IMR-90 (cell line): ENCODE measurements around the gene NPAS2. TPM values are rescaled to one million over a fixed set of nuclear protein-coding genes. Genes with fewer than 3 reads are reported as not detected.
A peak's percentile ranks its signal among the peaks of the same experiment; 100 is the strongest.

Experiments
- ATAC-seq: fragments of 200-7000 bp; cut with Tn5 transposase; 2 replicates; pipeline ENCODE4 v1.9.1; 2020; ENCODE audit warnings: low read depth, mild to moderate bottlenecking, moderate library complexity
- Bru-seq: library from RNA; stranded (reverse); fragments of 400-500 nt; gene quantifications from one replicate; lab custom pipeline; 2021; lab: Mats Ljungman, UMichigan
- BruChase-seq, 2 experiments: library from RNA; stranded (reverse); fragments of 400-500 nt; gene quantifications; one replicate each; lab custom pipeline; 2021; lab: Mats Ljungman, UMichigan
- BruUV-seq: library from RNA; stranded (reverse); fragments of 400-500 nt; replicated peaks from 2 replicates; lab custom pipeline; 2021; lab: Mats Ljungman, UMichigan
- CTCF ChIA-PET: fragments of 300-600 bp; formaldehyde crosslinking; extraction: SDS; loops from one replicate; lab custom pipeline; 2021; ENCODE audit warnings: antibody characterized with exemption; lab: Yijun Ruan, JAX
- POLR2A ChIA-PET: fragments of 300-600 bp; sonication (Branson Sonifier 250); formaldehyde crosslinking; loops from one replicate; lab custom pipeline; 2022; ENCODE audit warnings: antibody characterized with exemption; ENCODE audit not compliant: unreplicated experiment; lab: Charles Lee
- DNase-seq: peaks from one replicate; pipeline ENCODE4 v3.0.0; 2013
- H2AFZ ChIP-seq: replicated peaks from 2 replicates; pipeline ENCODE3; 2013; ENCODE audit warnings: low read length, mild to moderate bottlenecking; ENCODE audit not compliant: poor library complexity
- H2AK5ac ChIP-seq: 2 replicates; pipeline ENCODE4 v1.6.1; 2013; ENCODE audit warnings: low read depth, low read length, inconsistent platforms
- H2AK9ac ChIP-seq: replicated peaks from 2 replicates; pipeline ENCODE3; 2013; ENCODE audit warnings: mild to moderate bottlenecking, low read depth, low read length, moderate library complexity; ENCODE audit not compliant: poor library complexity
- H2BK120ac ChIP-seq: 2 replicates; pipeline ENCODE4 v1.6.1; 2013; ENCODE audit warnings: low read depth, low read length, inconsistent platforms
- H2BK15ac ChIP-seq: 3 replicates; pipeline ENCODE4 v1.6.1; 2013; ENCODE audit warnings: low read depth, low read length, inconsistent platforms
- H2BK20ac ChIP-seq: 2 replicates; pipeline ENCODE4 v1.6.1; 2013; ENCODE audit warnings: low read depth, mild to moderate bottlenecking, inconsistent platforms, low read length, moderate library complexity
- H2BK5ac ChIP-seq: 2 replicates; pipeline ENCODE4 v1.6.1; 2013; ENCODE audit warnings: mild to moderate bottlenecking, low read depth, low read length, inconsistent platforms; ENCODE audit not compliant: poor library complexity, severe bottlenecking
- H3K14ac ChIP-seq: replicated peaks from 2 replicates; pipeline ENCODE4 v1.6.1; 2013; ENCODE audit warnings: low read depth, low read length, inconsistent platforms
- H3K18ac ChIP-seq: 2 replicates; pipeline ENCODE4 v1.6.1; 2013; ENCODE audit warnings: low read depth, low read length, control low read depth
- H3K23ac ChIP-seq: 2 replicates; pipeline ENCODE4 v1.6.1; 2013; ENCODE audit warnings: low read depth, low read length, inconsistent platforms
- H3K27ac ChIP-seq: 2 replicates; pipeline ENCODE4 v1.5.1; 2013; ENCODE audit warnings: mild to moderate bottlenecking, control low read depth, low read length; ENCODE audit not compliant: insufficient read depth
- H3K27me3 ChIP-seq: 2 replicates; pipeline ENCODE4 v1.6.1; 2013; ENCODE audit warnings: low read length; ENCODE audit not compliant: control insufficient read depth, insufficient read depth
- H3K36me3 ChIP-seq: 2 replicates; pipeline ENCODE4 v1.6.1; 2013; ENCODE audit warnings: low read length, mixed read lengths; ENCODE audit not compliant: control insufficient read depth, insufficient read depth
- H3K4ac ChIP-seq: 2 replicates; pipeline ENCODE4 v1.6.1; 2013; ENCODE audit warnings: low read depth, low read length, inconsistent platforms
- H3K4me1 ChIP-seq: 2 replicates; pipeline ENCODE4 v1.6.1; 2013; ENCODE audit warnings: low read length, mixed read lengths; ENCODE audit not compliant: control insufficient read depth, insufficient read depth
- H3K4me2 ChIP-seq: 2 replicates; pipeline ENCODE4 v1.6.1; 2013; ENCODE audit warnings: low read depth, mild to moderate bottlenecking, control low read depth, low read length, moderate library complexity
- H3K4me3 ChIP-seq: 2 replicates; pipeline ENCODE4 v1.5.1; 2013; ENCODE audit warnings: low read depth, mild to moderate bottlenecking, control low read depth, low read length, moderate library complexity; ENCODE audit not compliant: insufficient read depth
- H3K56ac ChIP-seq: 2 replicates; pipeline ENCODE4 v1.6.1; 2013; ENCODE audit warnings: low read length, inconsistent platforms; ENCODE audit not compliant: insufficient read depth; ENCODE audit errors: extremely low read depth
- H3K79me1 ChIP-seq, 2 experiments: 2 replicates each; pipeline ENCODE4 v1.6.1; 2013; ENCODE audit warnings: low read length in 2 of 2, inconsistent platforms in 1 of 2, low read depth in 1 of 2
- H3K9ac ChIP-seq: 2 replicates; pipeline ENCODE4 v1.6.1; 2013; ENCODE audit warnings: low read depth, low read length, control low read depth
- H3K9me1 ChIP-seq: 2 replicates; pipeline ENCODE4 v1.6.1; 2013; ENCODE audit warnings: low read length, inconsistent platforms; ENCODE audit not compliant: insufficient read depth
- H3K9me3 ChIP-seq: 2 replicates; pipeline ENCODE4 v1.6.1; 2013; ENCODE audit warnings: low read length; ENCODE audit not compliant: control insufficient read depth, insufficient read depth
- H4K20me1 ChIP-seq: 2 replicates; pipeline ENCODE4 v1.6.1; 2013; ENCODE audit warnings: low read length, inconsistent platforms; ENCODE audit not compliant: insufficient read depth
- H4K5ac ChIP-seq: 2 replicates; pipeline ENCODE4 v1.6.1; 2013; ENCODE audit warnings: mild to moderate bottlenecking, low read depth, low read length, control low read depth
- H4K8ac ChIP-seq, 2 experiments: 2 replicates each; pipeline ENCODE4 v1.6.1; 2013; ENCODE audit warnings: low read depth in 2 of 2, low read length in 2 of 2, control low read depth in 1 of 2, inconsistent platforms in 1 of 2
- H4K91ac ChIP-seq: 2 replicates; pipeline ENCODE4 v1.6.1; 2013; ENCODE audit warnings: low read depth, low read length, inconsistent platforms; ENCODE audit not compliant: insufficient read depth
- CHD1 ChIP-seq: IDR thresholded peaks from 2 replicates; pipeline ENCODE4 v1.6.1; 2012; ENCODE audit warnings: low read depth, low read length, improper control_type of control experiment
- FOS ChIP-seq: fragments of 150-350 bp; IDR thresholded peaks from 2 replicates; pipeline ENCODE4 v1.6.1; 2016; ENCODE audit warnings: low read depth, low read length
- MAFK ChIP-seq: IDR thresholded peaks from 2 replicates; pipeline ENCODE4 v1.6.1; 2012; ENCODE audit warnings: low read depth, low read length, improper control_type of control experiment
- MAZ ChIP-seq: IDR thresholded peaks from 2 replicates; pipeline ENCODE4 v1.6.1; 2012; ENCODE audit warnings: low read depth, mild to moderate bottlenecking, low read length, improper control_type of control experiment, moderate library complexity, borderline replicate concordance
- NFE2L2 ChIP-seq: fragments of 150-350 bp; IDR thresholded peaks from 2 replicates; pipeline ENCODE4 v1.6.1; 2016; ENCODE audit warnings: low read depth, mild to moderate bottlenecking, low read length
- POLR2A ChIP-seq: IDR thresholded peaks from 2 replicates; pipeline ENCODE4 v1.6.1; 2012; ENCODE audit warnings: mild to moderate bottlenecking, low read depth, low read length
- RCOR1 ChIP-seq: IDR thresholded peaks from 2 replicates; pipeline ENCODE4 v1.6.1; 2012; ENCODE audit warnings: mild to moderate bottlenecking, low read length, improper control_type of control experiment; ENCODE audit not compliant: insufficient replicate concordance
- SMC3 ChIP-seq: fragments of 150-350 bp; IDR thresholded peaks from 2 replicates; pipeline ENCODE4 v1.6.1; 2016; ENCODE audit warnings: low read depth, mild to moderate bottlenecking, antibody characterized with exemption, low read length, moderate library complexity
- WGBS, 2 experiments: methylation state at CpG; one replicate each; pipeline versions ENCODE4 v1.1.5 to v1.1.7; 2013; ENCODE audit warnings: missing lambda C conversion rate in 2 of 2; ENCODE audit not compliant: insufficient read length in 1 of 2; ENCODE audit errors: extremely low coverage in 2 of 2; 5-methylcytosine and 5-hydroxymethylcytosine counted together
- dilution Hi-C: fragments of 300-500 bp; cut with HindIII; formaldehyde crosslinking; loops from one replicate; pipeline ENCODE4 v1.14.3; 2018; ENCODE audit warnings: low sequenced_read_pairs; ENCODE audit not compliant: unreplicated experiment
- in situ Hi-C: fragments of 300-500 bp; cut with MboI; formaldehyde crosslinking; loops from 3 replicates; pipeline ENCODE4 v1.14.3; 2019; ENCODE audit warnings: low sequenced_read_pairs, inconsistent platforms, mixed read lengths
- intact Hi-C: fragments of 100-400 bp; cut with micrococcal nuclease; formaldehyde crosslinking; loops from 2 replicates; pipeline ENCODE4 v1.10.0; 2022
- long read RNA-seq: library from polyadenylated mRNA; unstranded; transcript quantifications from one replicate; pipeline ENCODE4 v2.0.0, GENCODE V29; 2021; ENCODE audit not compliant: unreplicated experiment
- polyA plus RNA-seq, 3 experiments: library from polyadenylated mRNA; depleted of rRNA; stranded (reverse); fragments of >200 nt; gene quantifications; 2 replicates each; pipeline ENCODE4 v1.2.3, GENCODE V29; 2012; ENCODE audit warnings: low replicate concordance in 1 of 3
- total RNA-seq: library from RNA; depleted of rRNA; stranded (reverse); fragments of >200 nt; gene quantifications from 2 replicates; pipeline ENCODE4 v1.2.3, GENCODE V29; 2012; rRNA removed
- TF ChIP-seq, protein P1 (sequence below): fragments of 150-350 bp; IDR thresholded peaks from 2 replicates; pipeline ENCODE4 v1.6.1; 2016; ENCODE audit warnings: low read depth, mild to moderate bottlenecking, low read length, moderate library complexity, borderline replicate concordance

The NPAS2 gene
- total RNA-seq (5.2 and 5.6 TPM in 2 replicates), polyA plus RNA-seq (2012; rRNA removed) (14.8 and 16.0 TPM in 2 replicates), Bru-seq, nascent RNA (percentile 80 among the genes with signal in this experiment), BruChase-seq, experiment 1, labeled RNA remaining after a 6-hour chase (percentile 77 among the genes with signal in this experiment), BruChase-seq, experiment 2, labeled RNA remaining after a 2-hour chase (percentile 79 among the genes with signal in this experiment)
- polyA plus RNA-seq (2012; cell fraction: cytosol; rRNA removed) = 12.8 and 30.1 TPM in 2 replicates
- polyA plus RNA-seq (2012; cell fraction: nucleus; rRNA removed; ENCODE audit: low replicate concordance) = 40.4 and 69.1 TPM in 2 replicates
- long read RNA-seq, partial matches to known transcripts = 7 of 9 reads
- long read RNA-seq, other reads (novel, unspliced or antisense) = 2 of 9 reads

- WGBS, 2 experiments = 0% methylated on average over 30 of the region's 91 CpGs; no CpG with 5 or more reads in 1 of the 2 experiments
- no TSS peak for BruUV-seq
- H3K9me1 ChIP-seq = no peaks in the 10 kb centered on the region; the same call in 1 of the 2 replicates
- peak within 1 kb of the TSS; percentile 41; the same call in 1 of the 2 replicates for H4K91ac ChIP-seq
- no peak within 1 kb of the TSS for H4K5ac ChIP-seq
- peaks cover 25 to 37% of the 10 kb centered on the region in 2 experiments for H3K79me1 ChIP-seq
- ATAC-seq (peak; percentile 75), DNase-seq (peak; percentile 46)
- H3K9ac ChIP-seq = peak within 1 kb of the TSS; percentile 82
- peak within 1 kb of the TSS; percentile 77 for H3K14ac ChIP-seq
- H2AK9ac ChIP-seq = peak within 1 kb of the TSS; percentile 79
- peak within 1 kb of the TSS in 1 of 2 experiments; percentile 74; a peak in 1 of 4 replicates for H4K8ac ChIP-seq
- H3K4ac ChIP-seq = peak within 1 kb of the TSS; percentile 76
- peak within 1 kb of the TSS; percentile 55; the same call in 1 of the 2 replicates for H3K18ac ChIP-seq
- peak within 1 kb of the TSS; percentile 86 for H2AFZ ChIP-seq
- H3K4me2 ChIP-seq = peak within 1 kb of the TSS; percentile 95
- TF ChIP-seq, protein P1, sequence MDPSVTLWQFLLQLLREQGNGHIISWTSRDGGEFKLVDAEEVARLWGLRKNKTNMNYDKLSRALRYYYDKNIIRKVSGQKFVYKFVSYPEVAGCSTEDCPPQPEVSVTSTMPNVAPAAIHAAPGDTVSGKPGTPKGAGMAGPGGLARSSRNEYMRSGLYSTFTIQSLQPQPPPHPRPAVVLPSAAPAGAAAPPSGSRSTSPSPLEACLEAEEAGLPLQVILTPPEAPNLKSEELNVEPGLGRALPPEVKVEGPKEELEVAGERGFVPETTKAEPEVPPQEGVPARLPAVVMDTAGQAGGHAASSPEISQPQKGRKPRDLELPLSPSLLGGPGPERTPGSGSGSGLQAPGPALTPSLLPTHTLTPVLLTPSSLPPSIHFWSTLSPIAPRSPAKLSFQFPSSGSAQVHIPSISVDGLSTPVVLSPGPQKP = no peak
- no peak for TF ChIP-seq FOS
- no peak for TF ChIP-seq NFE2L2
- no peak for TF ChIP-seq POLR2A
- no peak for TF ChIP-seq SMC3
- no peak for TF ChIP-seq CHD1
- TF ChIP-seq MAFK = no peak
- TF ChIP-seq RCOR1 = no peak
- 0 out of 2 replicates have a peak, but pooled peaks have one; percentile 10 for TF ChIP-seq MAZ
- 0 out of 2 replicates have a peak, but pooled peaks cover under 1% of the 10 kb centered on the region for H4K20me1 ChIP-seq
- in situ Hi-C loops = loop anchor here (5.0 to 25.0 kb wide), 2 partner anchors 153 to 207 kb away; no protein-coding TSS in a partner anchor
- intact Hi-C loops = loop anchor here (1.0 to 5.0 kb wide), 5 partner anchors 77 to 209 kb away; no protein-coding TSS in a partner anchor
- no peak within 1 kb of the TSS; the same call in 1 of the 2 replicates for H2BK20ac ChIP-seq
- H3K23ac ChIP-seq = peak within 1 kb of the TSS; percentile 74
- peak within 1 kb of the TSS; percentile 51 for H2BK5ac ChIP-seq
- peaks cover 2% of the 10 kb centered on the region; the same call in 1 of the 2 replicates for H3K4me1 ChIP-seq
- H2AK5ac ChIP-seq = peak within 1 kb of the TSS; percentile 73
- H3K27ac ChIP-seq = peak within 1 kb of the TSS; percentile 62
- peak within 1 kb of the TSS; percentile 65; the same call in 1 of the 2 replicates for H2BK120ac ChIP-seq
- H3K9me3 ChIP-seq = no peaks in the 10 kb centered on the region
- ChIA-PET CTCF (interaction anchor here (0.6 to 0.8 kb wide), 2 partner anchors 38 to 62 kb away, joined by 3 to 4 read pairs; no protein-coding TSS in a partner anchor), POLR2A (interaction anchor here (0.6 to 1.6 kb wide), 2 partner anchors 77 to 85 kb away, joined by 4 to 7 read pairs; no protein-coding TSS in a partner anchor)
- no peaks in the 10 kb centered on the region for H3K36me3 ChIP-seq
- H3K56ac ChIP-seq = peak within 1 kb of the TSS; percentile 40; the same call in 1 of the 2 replicates
- no peaks in the 10 kb centered on the region for H3K27me3 ChIP-seq
- H3K4me3 ChIP-seq = peak within 1 kb of the TSS; percentile 70
- dilution Hi-C loops = no loop called here
- H2BK15ac ChIP-seq = no peak within 1 kb of the TSS
Observed at GRCh38 chr2:100819370-100820272, at the start of gene NPAS2. Gene NPAS2 (plus strand): TSS chr2:100820139. CDS start chr2:100904755, 84,616 bp downstream.
